Aorta (tissue), 5 donors: ENCODE data around the gene UNC93B1. TPM values are rescaled to one million over a fixed set of nuclear protein-coding genes. Genes with fewer than 3 reads are reported as not detected.

ENCODE experiments used
- ATAC-seq: fragments of 200-7000 bp; cut with Tn5 transposase; one replicate; pipeline ENCODE4 v1.9.1; 2022; ENCODE audit warnings: moderate library complexity; ENCODE audit not compliant: low FRiP score
- DNase-seq, 2 donors: peaks; one replicate each; pipeline ENCODE4 v3.0.0-alpha.2; 2020
- H3K27ac ChIP-seq, 2 donors: one replicate each; pipeline ENCODE4 v1.5.1; 2013; ENCODE audit warnings: low read length in 2 of 2, mild to moderate bottlenecking in 2 of 2, moderate library complexity in 2 of 2, control low read depth in 1 of 2, inconsistent platforms in 1 of 2, low read depth in 1 of 2
- H3K27me3 ChIP-seq, 2 donors: one replicate each; pipeline ENCODE4 v1.6.1; 2013; ENCODE audit warnings: control low read depth in 1 of 2, low read length in 1 of 2, mild to moderate bottlenecking in 1 of 2, moderate library complexity in 1 of 2; ENCODE audit not compliant: insufficient read depth in 2 of 2, control insufficient read depth in 1 of 2
- H3K36me3 ChIP-seq, 2 donors: one replicate each; pipeline ENCODE4 v1.6.1; 2013; ENCODE audit warnings: control low read depth in 1 of 2, low read length in 1 of 2, mild to moderate bottlenecking in 1 of 2; ENCODE audit not compliant: insufficient read depth in 2 of 2, control insufficient read depth in 1 of 2
- H3K4me1 ChIP-seq, 2 donors: one replicate each; pipeline ENCODE4 v1.6.1; 2013; ENCODE audit warnings: low read length in 2 of 2, control low read depth in 1 of 2, mild to moderate bottlenecking in 1 of 2, moderate library complexity in 1 of 2; ENCODE audit not compliant: insufficient read depth in 2 of 2, control insufficient read depth in 1 of 2
- H3K4me3 ChIP-seq, 2 donors: one replicate each; pipeline ENCODE4 v1.5.1; 2013; ENCODE audit warnings: low read length in 2 of 2, control low read depth in 1 of 2, mild to moderate bottlenecking in 1 of 2
- H3K9me3 ChIP-seq: one replicate; pipeline ENCODE4 v1.6.1; 2013; ENCODE audit warnings: mild to moderate bottlenecking, low read length; ENCODE audit not compliant: control insufficient read depth
- WGBS, 2 donors: extraction: QIAGEN DNeasy Blood & Tissue Kit; methylation state at CpG; one replicate each; pipeline ENCODE4 v1.1.7; 2013; 5-methylcytosine and 5-hydroxymethylcytosine counted together
- intact Hi-C, 2 donors: fragments of 100-400 bp; cut with DNase I; formaldehyde crosslinking; loops; one replicate each; pipeline versions ENCODE4 v1.14.2 to v1.15.0; 2022
- polyA plus RNA-seq, 2 donors: library from polyadenylated mRNA; stranded (reverse); fragments of 200-250 nt; gene quantifications; one replicate each; pipeline ENCODE4 v1.2.3, GENCODE V29; 2013
- total RNA-seq, 2 donors: library from RNA; stranded (reverse); fragmentation: NEBNext Ultra II Directional; extraction: Animal tissue kit (Norgen Biotek cat#: 25700); gene quantifications; one replicate each; pipeline ENCODE4 v1.2.1, GENCODE V29; 2021
- donor health status: healthy with polysubstance abuse.
- donor health status: Bipolar disorder and iron deficiency.
- donor health status: DM: no; HTN: no; CAD: no.
- donor health status: DM: no; HTN: no; CAD: no.
- donor health status: DM: yes; HTN: yes; CAD: no.

Gene UNC93B1
- total and polyA plus RNA-seq, 4 donors: 9.1 to 32.1 (median 24.6) TPM

DNA sequence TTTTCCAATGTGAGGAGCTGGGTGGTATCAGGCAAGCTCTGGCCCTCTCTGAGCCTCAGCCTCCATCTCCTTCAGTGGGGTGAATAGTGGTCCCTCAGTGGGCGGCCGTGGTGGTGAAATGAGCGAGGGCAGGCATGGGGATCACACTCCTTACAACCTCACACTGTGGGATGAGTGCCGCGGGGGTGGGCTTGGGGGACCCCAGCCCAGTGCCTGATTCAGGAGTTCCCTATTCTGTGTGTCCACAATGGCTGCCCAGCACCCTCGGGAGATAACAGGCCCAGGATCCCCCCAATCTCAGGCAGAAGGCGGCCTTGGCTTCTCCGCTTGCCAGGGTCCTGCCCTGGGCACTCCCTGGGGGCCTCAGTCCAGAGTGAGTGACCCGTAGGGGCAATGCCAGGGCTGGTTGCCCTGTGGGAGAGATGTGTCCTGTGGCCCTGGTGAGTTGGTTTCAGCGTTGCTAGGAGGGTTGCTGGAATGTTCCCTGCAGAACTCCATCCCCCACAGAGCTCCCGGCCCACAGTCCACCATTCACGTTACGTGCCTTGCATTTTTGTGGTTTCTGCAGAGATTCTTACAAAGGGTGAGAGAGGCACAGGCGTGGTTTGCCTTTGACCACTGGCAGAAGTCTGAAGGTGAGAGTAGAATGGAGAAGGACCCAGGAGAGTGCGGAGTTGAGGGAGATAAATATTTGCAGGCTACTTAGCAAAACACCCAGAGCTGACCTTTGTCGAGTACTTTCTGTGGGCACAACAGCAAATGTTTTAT lies 9.1 kb upstream of the UNC93B1 start:
- no peaks in the 10 kb centered on the region for H3K36me3 ChIP-seq
- ATAC-seq (no peak), DNase-seq (peak; percentile 40 to 76)
- H3K27ac ChIP-seq: no peak overlapping the region
- H3K9me3 ChIP-seq: no peaks in the 10 kb centered on the region
- intact Hi-C loops: loop anchor here in 1 of 2 donors (5.0 kb wide), 1 partner anchor 109 kb away; the partner anchor contains the start of gene CHKA
- 77 to 79% methylated on average over 16 of the region's 16 CpGs for WGBS, 2 donors
- H3K4me3 ChIP-seq: no peak overlapping the region
- no peaks in the 10 kb centered on the region for H3K4me1 ChIP-seq
- no peaks in the 10 kb centered on the region for H3K27me3 ChIP-seq

DNA sequence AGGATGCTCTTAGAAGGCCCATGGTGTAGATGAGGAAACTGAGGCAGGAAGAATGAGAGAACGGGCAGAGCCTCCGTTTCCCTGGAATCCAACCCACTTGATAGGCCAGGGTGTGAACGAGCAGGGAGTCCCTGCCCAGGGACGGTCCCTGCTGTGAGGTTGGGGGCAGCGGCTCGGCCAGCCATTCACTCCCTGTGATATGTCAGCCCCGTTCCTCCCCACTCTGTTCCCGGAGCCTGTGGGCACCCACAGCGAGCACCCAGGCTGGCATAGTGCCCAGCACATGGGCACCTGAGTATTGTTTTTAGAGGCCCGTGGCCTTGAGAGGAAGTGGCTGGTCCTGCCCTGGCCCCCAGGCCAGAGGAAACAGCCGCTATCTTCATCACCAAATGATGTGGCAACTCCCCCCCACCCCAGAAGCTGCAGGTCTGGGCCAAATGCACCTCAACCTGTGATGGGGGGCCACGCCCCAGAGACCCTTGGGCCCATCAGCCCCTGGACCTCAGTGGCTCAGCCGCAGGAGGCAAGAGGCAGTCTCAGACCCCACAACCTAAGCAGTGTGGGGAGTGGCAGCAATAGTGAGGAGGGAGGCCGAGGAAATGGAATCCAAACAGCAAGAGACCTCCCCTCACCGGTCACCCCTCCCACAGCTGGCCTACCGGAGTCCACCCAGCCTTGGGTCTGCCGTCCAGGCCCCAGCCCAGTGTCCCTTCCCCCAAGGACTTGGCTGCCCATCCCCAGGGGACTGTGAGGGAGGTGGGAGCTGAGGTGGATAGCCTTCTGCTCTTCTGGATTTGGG lies 8.3 kb upstream of the UNC93B1 start:
- no peak for ATAC-seq
- H3K4me1 ChIP-seq: no peaks in the 10 kb centered on the region
- peak in 1 of 2 donors; percentile 44 for DNase-seq
- H3K9me3 ChIP-seq: no peaks in the 10 kb centered on the region
- H3K27ac ChIP-seq: no peak overlapping the region
- H3K4me3 ChIP-seq: no peak overlapping the region
- H3K27me3 ChIP-seq: no peaks in the 10 kb centered on the region
- intact Hi-C loops: loop anchor here in 1 of 2 donors (5.0 kb wide), 1 partner anchor 110 kb away; the partner anchor contains the start of gene CHKA
- no peaks in the 10 kb centered on the region for H3K36me3 ChIP-seq
- WGBS, 2 donors: 89 to 92% methylated on average over 17 of the region's 17 CpGs

DNA sequence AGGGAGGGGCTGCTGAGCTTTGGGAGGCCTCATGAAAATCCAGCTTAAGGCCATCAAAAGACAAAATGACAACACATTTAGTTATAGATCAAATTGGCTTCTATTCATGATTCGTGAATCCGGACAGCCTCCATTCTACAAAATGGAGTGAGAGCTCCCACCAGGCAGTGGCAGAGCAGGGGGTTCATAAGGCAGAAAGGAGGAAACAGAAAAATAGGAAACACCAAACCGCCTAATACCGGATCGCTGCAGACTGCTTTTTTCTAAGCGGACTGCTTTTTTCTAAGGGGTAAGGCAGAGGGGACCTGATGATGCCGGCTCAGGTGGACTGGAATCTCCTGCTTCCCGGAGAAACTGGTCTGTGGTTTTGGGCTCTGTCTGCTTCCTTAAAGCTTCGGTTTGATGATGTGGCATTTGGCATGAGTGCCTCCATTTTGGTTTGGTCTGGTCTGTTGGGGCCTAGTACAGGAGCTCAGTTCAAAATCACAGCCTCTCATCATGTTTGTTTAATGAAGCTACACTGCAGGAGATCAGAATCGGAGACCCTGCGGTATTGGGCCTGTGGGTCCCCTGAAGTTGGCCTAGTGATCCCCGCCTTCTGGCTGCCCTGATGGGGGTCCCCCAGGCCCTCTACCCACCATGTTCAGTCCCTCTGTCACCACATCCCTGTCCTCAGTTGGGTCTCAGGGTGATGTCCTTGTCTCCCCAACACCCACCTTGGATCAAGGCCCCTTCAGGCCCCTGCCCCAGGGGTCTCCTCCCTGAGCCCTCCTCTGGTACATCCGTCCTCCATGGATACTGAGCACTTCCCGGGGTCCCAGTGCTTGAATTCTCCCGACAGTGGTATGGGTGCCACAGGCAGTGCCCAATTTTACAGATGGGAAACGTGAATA lies 7.4 kb upstream of the UNC93B1 start:
- Histone ChIP-seq H3K4me3 (no peak overlapping the region), H3K4me1 (no peaks in the 10 kb centered on the region), H3K9me3 (no peaks in the 10 kb centered on the region), H3K27ac (no peak overlapping the region), H3K36me3 (no peaks in the 10 kb centered on the region), H3K27me3 (no peaks in the 10 kb centered on the region)
- intact Hi-C loops: loop anchor here in 1 of 2 donors (2.0 to 5.0 kb wide), 2 partner anchors 20 to 111 kb away; partner anchors contain the start of genes CHKA and NDUFS8
- 92 to 95% methylated on average over 16 of the region's 16 CpGs for WGBS, 2 donors
- DNase-seq (no peak), ATAC-seq (no peak)

DNA sequence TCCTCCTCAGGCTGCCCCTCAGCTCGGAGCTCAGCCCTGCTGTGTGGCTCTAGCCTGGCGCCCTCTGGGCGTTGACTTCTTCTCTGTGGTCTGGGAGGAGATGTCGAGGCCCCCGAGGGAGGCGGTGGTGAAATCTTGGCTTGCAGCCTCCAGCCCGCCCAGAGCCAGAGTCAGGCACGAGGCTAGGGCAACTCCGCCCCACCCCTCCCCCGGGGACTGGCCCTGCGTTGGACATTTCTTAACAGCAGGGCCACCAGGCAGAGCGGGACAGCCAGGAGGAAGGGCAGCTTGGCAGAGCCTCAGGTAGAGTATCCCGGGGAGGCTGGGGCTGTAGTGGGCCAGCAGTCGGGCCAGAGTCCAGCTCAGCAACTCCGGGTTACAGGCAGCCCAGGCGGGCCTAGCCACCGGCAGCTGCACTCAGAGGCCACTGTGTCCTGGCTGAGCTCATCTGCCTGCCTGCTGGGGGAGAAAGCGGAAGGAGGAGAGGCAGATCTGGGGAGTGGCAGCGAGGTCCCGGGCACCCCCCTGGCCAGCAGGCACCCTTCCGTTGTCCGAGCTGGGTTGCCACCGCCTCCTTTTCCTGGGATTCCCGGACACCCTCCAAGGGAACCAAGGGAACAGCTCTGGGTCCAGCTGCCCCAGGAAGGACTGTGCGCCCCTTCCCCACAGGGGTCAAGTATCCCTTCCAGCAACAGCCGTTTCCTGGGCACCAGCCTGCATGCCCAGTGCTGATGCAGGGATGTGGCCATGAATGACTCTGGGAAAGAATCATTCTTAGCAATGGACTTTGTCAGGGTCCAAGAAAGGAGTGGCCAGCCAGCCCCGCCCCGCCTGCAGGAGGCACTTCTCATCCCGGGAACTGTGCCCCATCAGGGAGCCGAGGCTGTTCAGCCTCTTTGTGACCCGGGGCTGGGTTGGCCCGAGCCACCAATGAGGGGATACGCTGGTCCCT lies 6.5 kb upstream of the UNC93B1 start, which contains the start of gene ALDH3B1:
TSS of gene ALDH3B1 (plus strand) at position 238 of the 952 bp plus-strand sequence. CDS start 4,971 bp downstream, outside the sequence.
- H3K4me1 ChIP-seq: no peaks in the 10 kb centered on the region
- WGBS, 2 donors: 9 to 14% methylated on average over 33 of the region's 33 CpGs

DNA sequence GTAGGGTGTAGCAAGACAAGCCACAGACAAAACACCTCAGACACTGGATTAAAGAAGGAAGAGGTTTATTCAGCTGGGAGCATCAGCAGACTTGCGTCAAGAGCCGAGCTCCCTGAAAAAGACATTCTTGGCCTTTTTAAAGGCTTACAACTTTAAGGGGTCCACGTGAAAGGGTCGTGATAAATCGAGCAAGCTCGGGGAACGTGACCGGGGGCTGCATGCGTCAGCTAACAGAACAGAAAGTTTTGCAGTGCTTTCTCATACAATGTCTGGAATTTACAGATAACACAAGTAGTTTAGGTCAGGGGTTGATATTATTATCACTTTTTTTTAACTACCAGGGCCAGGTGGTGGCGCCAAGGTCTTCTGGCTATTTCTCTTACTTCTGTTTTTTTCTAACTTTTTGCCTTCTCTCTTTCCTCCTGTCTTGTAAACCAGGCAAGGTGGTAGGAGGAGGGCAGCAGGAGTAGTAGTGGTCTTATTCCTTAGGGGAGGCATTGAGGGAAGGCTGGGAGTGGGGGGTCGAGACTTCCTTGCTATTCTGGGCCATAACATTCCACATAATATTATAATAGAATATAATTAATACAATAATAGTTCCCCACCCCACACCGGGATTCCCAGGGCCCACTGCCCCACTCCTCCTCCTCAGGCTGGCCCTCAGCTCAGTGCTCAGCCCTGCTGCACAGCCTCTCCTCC lies 5.6 kb upstream of the UNC93B1 start:
- intact Hi-C loops: loop anchor here in 1 of 2 donors (2.0 to 5.0 kb wide), 2 partner anchors 21 to 113 kb away; partner anchors contain the start of genes CHKA and NDUFS8
- Histone ChIP-seq H3K27ac (no peak overlapping the region), H3K9me3 (no peaks in the 10 kb centered on the region), H3K36me3 (no peaks in the 10 kb centered on the region), H3K27me3 (no peaks in the 10 kb centered on the region), H3K4me1 (no peaks in the 10 kb centered on the region), H3K4me3 (no peak overlapping the region)
- ATAC-seq (no peak), DNase-seq (peak in 1 of 2 donors; percentile 39)
- 55 to 62% methylated on average over 12 of the region's 12 CpGs for WGBS, 2 donors

More for the DNA sequence above, 6.5 kb upstream of the UNC93B1 start, which contains the start of gene ALDH3B1:
- intact Hi-C loops: loop anchor here in 1 of 2 donors (2.0 to 5.0 kb wide), 2 partner anchors 20 to 112 kb away; partner anchors contain the start of genes CHKA and NDUFS8
- Histone ChIP-seq H3K27me3 (no peaks in the 10 kb centered on the region), H3K4me3 (no peak within 1 kb of the TSS), H3K9me3 (no peaks in the 10 kb centered on the region), H3K27ac (peak within 1 kb of the TSS in 1 of 2 donors; percentile 61), H3K36me3 (no peaks in the 10 kb centered on the region)
- peak; percentile 87 for ATAC-seq
- peak; percentile 97 for DNase-seq

DNA sequence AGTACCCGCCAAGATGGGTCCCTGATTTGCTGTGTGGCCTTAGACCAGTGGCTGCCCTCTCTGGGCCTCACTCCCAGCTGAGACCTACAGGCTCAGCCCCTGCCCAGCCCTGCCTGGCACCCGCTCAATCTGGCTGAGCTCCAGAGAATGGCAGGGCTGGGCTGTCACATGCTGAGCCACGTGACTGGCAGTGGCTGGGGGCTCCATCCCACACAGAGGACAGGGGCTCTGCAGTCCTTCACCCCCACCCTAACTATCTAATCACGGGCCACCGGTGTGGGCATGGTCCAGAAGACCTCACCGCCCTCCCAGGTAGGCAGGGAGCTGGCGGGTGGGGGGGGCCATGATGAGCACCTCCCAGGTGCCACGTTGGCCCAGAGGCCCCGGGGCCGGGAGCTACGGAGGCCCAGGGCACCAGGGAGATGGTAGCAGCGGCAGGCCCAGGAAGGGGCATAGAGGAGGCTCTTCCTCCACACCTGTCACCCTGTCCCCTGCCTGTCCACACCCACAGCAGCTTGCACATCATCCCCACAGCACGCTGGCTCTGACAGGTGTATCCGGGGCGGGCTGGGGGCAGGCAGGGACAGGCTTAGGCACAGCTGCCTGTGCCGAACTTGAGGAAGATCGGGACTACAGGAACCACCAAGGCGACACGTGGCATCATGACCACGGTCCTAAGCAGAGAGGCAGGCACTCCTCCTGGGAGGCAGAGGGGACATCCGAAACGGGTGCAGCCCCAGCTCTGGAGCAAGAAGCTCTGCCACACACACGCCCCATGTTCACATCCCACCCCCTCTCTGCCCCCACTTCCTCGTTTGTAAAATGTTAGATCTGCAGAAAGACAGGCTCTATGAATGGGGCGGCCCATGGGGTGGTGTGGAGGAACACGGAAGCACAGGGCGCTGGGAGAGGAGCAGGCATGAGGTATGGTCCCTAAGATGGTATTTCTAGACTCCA lies 4.8 kb upstream of the UNC93B1 start:
- no peaks in the 10 kb centered on the region for H3K4me1 ChIP-seq
- H3K9me3 ChIP-seq: no peaks in the 10 kb centered on the region
- H3K4me3 ChIP-seq: no peak overlapping the region
- no peak for ATAC-seq
- intact Hi-C loops: no loop called here
- no peaks in the 10 kb centered on the region for H3K36me3 ChIP-seq
- peak; percentile 65 to 75 for DNase-seq
- H3K27me3 ChIP-seq: no peaks in the 10 kb centered on the region
- WGBS, 2 donors: 80 to 82% methylated on average over 26 to 27 of the region's 27 CpGs
- H3K27ac ChIP-seq: no peak overlapping the region
